Esophagus muscularis mucosa (tissue), 4 donors: ENCODE results near the gene AQP1.

ENCODE experiments used
- CTCF ChIP-seq, 3 experiments: fragments of 200-600 bp in 2 of 3; fragments of 450-650 bp in 1 of 3; sonication (generic) in 2 of 3; IDR thresholded peaks; one replicate each; pipeline ENCODE4 v1.5.1; 2017 to 2019; ENCODE audit warnings: antibody characterized with exemption in 3 of 3, mild to moderate bottlenecking in 2 of 3, moderate library complexity in 1 of 3
- EP300 ChIP-seq: sonication (generic); formaldehyde crosslinking; IDR thresholded peaks from one replicate; pipeline ENCODE4 v1.6.1; 2017; ENCODE audit warnings: antibody characterized with exemption
- POLR2A ChIP-seq: fragments of 450-650 bp; IDR thresholded peaks from one replicate; pipeline ENCODE4 v1.6.1; 2017; ENCODE audit warnings: antibody characterized with exemption, moderate library complexity, mild to moderate bottlenecking, low read depth
- POLR2AphosphoS5 ChIP-seq, 2 donors: sonication (generic); formaldehyde crosslinking; IDR thresholded peaks; one replicate each; pipeline ENCODE4 v1.6.1; 2017; ENCODE audit warnings: antibody characterized with exemption in 2 of 2

DNA sequence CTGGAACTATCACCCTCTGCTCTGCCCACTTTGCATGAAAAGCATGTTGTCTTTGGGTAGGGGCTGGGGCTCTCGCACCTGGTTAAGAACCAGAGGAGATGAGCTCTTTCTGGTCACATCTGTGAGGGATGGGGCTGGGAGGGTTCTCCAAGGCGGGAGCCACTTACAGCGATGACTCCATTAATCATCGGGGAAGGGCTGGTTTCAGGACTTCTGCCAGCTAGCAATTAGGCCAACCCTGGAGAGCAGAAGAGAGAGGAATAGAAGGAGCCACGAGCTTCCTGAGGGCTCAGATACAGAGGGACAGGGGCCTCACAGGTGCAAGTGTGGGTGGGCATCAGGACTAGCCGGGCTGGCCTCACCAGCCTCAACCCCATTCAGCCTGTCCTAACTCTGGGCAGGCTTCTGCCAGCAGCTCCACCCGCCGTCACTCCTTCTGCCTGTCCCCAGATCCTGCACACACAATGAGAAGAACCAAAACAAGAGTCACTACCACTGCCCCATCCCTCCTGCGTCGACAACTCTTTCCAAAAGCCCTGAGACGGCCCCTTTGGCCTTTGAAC is 8.4 kb downstream of the AQP1 start:
- TF ChIP-seq CTCF (IDR thresholded peaks at IDR 0.05), result no peak
- peak in 1 of 2 donors; percentile 7 for TF ChIP-seq POLR2AphosphoS5 (IDR thresholded peaks at IDR 0.05)
- no peak for TF ChIP-seq POLR2A
- TF ChIP-seq EP300, result no peak
